Adrenal gland (tissue), 12 donors: ENCODE results near the gene RXRB. TPM values are rescaled to one million over a fixed set of nuclear protein-coding genes. Genes with fewer than 3 reads are reported as not detected.

ENCODE experiments used
- DNase-seq, 7 donors: peaks; one replicate each; pipeline ENCODE4 v3.0.0-alpha.2; 2019 to 2020
- H3K27ac ChIP-seq, 5 donors: fragments of 200-600 bp; sonication (generic) in 4 of 5; 1 replicate in 3 of 5; 2 replicates in 2 of 5; pipeline versions ENCODE4 v1.5.1 to v1.8.0; 2016 to 2020; ENCODE audit warnings: mild to moderate bottlenecking in 1 of 5
- H3K27me3 ChIP-seq: fragments of 200-600 bp; 2 replicates; pipeline ENCODE4 v1.8.0; 2021
- H3K36me3 ChIP-seq, 2 donors: fragments of 200-600 bp; replicated peaks in 1 of 2; 1 replicate in 1 of 2; 2 replicates in 1 of 2; pipeline versions ENCODE4 v1.5.1 to v1.8.0; 2018 to 2022
- H3K4me1 ChIP-seq, 2 donors: fragments of 200-600 bp; replicated peaks in 1 of 2; 1 replicate in 1 of 2; 2 replicates in 1 of 2; pipeline versions ENCODE4 v1.5.1 to v1.8.0; 2018 to 2021
- H3K4me3 ChIP-seq, 4 donors: fragments of 200-600 bp; sonication (generic) in 3 of 4; one replicate each; pipeline ENCODE4 v1.5.1; 2016 to 2018
- H3K9me3 ChIP-seq, 3 donors: fragments of 200-600 bp; sonication (generic) in 1 of 3; replicated peaks in 1 of 3; 1 replicate in 2 of 3; 2 replicates in 1 of 3; pipeline versions ENCODE4 v1.5.1 to v1.8.0; 2016 to 2021
- POLR2A ChIP-seq, 2 donors: fragments of 450-650 bp; IDR thresholded peaks; one replicate each; pipeline ENCODE4 v1.6.1; 2017; ENCODE audit warnings: antibody characterized with exemption in 2 of 2, mild to moderate bottlenecking in 2 of 2, moderate library complexity in 1 of 2
- WGBS, 4 donors: extraction: QIAGEN DNeasy Blood & Tissue Kit in 2 of 4; methylation state at CpG; one replicate each; pipeline versions ENCODE4 v1.1.5 to v1.1.7; 2013 to 2017; 5-methylcytosine and 5-hydroxymethylcytosine counted together
- intact Hi-C, 2 donors: fragments of 100-400 bp; cut with DNase I; formaldehyde crosslinking; loops; one replicate each; pipeline versions ENCODE4 v1.14.1 to v1.15.0; 2022 to 2023
- polyA plus RNA-seq, 3 donors: library from polyadenylated mRNA; stranded (reverse); fragments of 200-250 nt in 2 of 3; fragments of 350-450 nt in 1 of 3; fragmentation: Illumina TruSeq in 1 of 3; extraction: RNeasy Lipid Tissue Mini Kit (QIAGEN cat#74804) in 1 of 3; gene quantifications; one replicate each; pipeline ENCODE4 v1.2.3, GENCODE V29; 2013 to 2014
- total RNA-seq, 9 donors: library from RNA; depleted of rRNA in 4 of 9; stranded (reverse); fragments of >200 nt in 4 of 9; fragments of 120-200 nt in 1 of 9; fragmentation: NEBNext Ultra II Directional in 1 of 9; extraction: Animal tissue kit (Norgen Biotek cat#: 25700) in 1 of 9; gene quantifications; one replicate each; pipeline versions ENCODE4 v1.1.0 to v1.2.4, GENCODE V29; 2013 to 2023
- TF ChIP-seq, protein P1 (sequence below), 6 experiments: fragments of 450-650 bp in 4 of 6; fragments of 200-600 bp in 2 of 6; sonication (generic) in 1 of 6; IDR thresholded peaks; 1 replicate in 5 of 6; 2 replicates in 1 of 6; pipeline versions ENCODE4 v1.5.1 to v1.8.0; 2016 to 2021; ENCODE audit warnings: antibody characterized with exemption in 6 of 6, mild to moderate bottlenecking in 2 of 6, moderate library complexity in 1 of 6
- donor health status: healthy with polysubstance abuse.
- donor health status: Bipolar disorder and iron deficiency.
- donor health status: DM: yes; HTN: yes; CAD: no.
- donor health status: DM: no; HTN: no; CAD: no.
- donor health status: DM: no; HTN: no; CAD: no.
- donor health status: DM: yes; HTN: yes; CAD: no.

RXRB gene
- total and polyA plus RNA-seq, 12 donors = 15.8 to 75.9 (median 33.2) TPM

- intact Hi-C loops = loop anchor here (5.0 kb wide), 1 partner anchor 33 kb away; no protein-coding TSS in a partner anchor
- no peak overlapping the region for H3K27ac ChIP-seq
- H3K27me3 ChIP-seq = peaks cover 13% of the 10 kb centered on the region
- no peak for TF ChIP-seq POLR2A (IDR thresholded peaks at IDR 0.05)
- TF ChIP-seq, protein P1, sequence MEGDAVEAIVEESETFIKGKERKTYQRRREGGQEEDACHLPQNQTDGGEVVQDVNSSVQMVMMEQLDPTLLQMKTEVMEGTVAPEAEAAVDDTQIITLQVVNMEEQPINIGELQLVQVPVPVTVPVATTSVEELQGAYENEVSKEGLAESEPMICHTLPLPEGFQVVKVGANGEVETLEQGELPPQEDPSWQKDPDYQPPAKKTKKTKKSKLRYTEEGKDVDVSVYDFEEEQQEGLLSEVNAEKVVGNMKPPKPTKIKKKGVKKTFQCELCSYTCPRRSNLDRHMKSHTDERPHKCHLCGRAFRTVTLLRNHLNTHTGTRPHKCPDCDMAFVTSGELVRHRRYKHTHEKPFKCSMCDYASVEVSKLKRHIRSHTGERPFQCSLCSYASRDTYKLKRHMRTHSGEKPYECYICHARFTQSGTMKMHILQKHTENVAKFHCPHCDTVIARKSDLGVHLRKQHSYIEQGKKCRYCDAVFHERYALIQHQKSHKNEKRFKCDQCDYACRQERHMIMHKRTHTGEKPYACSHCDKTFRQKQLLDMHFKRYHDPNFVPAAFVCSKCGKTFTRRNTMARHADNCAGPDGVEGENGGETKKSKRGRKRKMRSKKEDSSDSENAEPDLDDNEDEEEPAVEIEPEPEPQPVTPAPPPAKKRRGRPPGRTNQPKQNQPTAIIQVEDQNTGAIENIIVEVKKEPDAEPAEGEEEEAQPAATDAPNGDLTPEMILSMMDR (IDR thresholded peaks at IDR 0.05) = no peak
- no peaks in the 10 kb centered on the region for H3K9me3 ChIP-seq
- 78 to 80% (median 79%) methylated on average over 14 to 15 of the region's 15 CpGs for WGBS, 4 donors
- H3K4me3 ChIP-seq = no peak overlapping the region
- H3K36me3 ChIP-seq = peaks cover 0 to 33% of the 10 kb centered on the region in 2 donors
- peaks cover 24 to 38% of the 10 kb centered on the region in 2 donors for H3K4me1 ChIP-seq
- peak in 5 of 7 donors; percentile 50 to 69 (median 56) for DNase-seq
Observed at GRCh38 chr6:33195304-33196165, 4.9 kb downstream of the RXRB start.

GRCh38 chr6:33194431-33194979 is 6.0 kb downstream of the RXRB start:
- Histone ChIP-seq H3K36me3 (peaks cover 0 to 33% of the 10 kb centered on the region in 2 donors), H3K27ac (no peak overlapping the region), H3K4me3 (no peak overlapping the region), H3K4me1 (peaks cover 23 to 37% of the 10 kb centered on the region in 2 donors), H3K27me3 (peaks cover 13% of the 10 kb centered on the region), H3K9me3 (no peaks in the 10 kb centered on the region)
- 77 to 100% (median 85%) methylated on average over 5 to 8 of the region's 8 CpGs for WGBS, 4 donors
- DNase-seq = peak in 1 of 7 donors; percentile 55
- TF ChIP-seq, protein P1 (IDR thresholded peaks at IDR 0.05) = no peak
- TF ChIP-seq POLR2A (IDR thresholded peaks at IDR 0.05) = no peak
- intact Hi-C loops = no loop called here

- 59 to 70% (median 65%) methylated on average over 6 of the region's 6 CpGs for WGBS, 4 donors
- no peak for DNase-seq
- Histone ChIP-seq H3K27me3 (peaks cover 13% of the 10 kb centered on the region), H3K36me3 (peaks cover 0 to 33% of the 10 kb centered on the region in 2 donors), H3K27ac (no peak overlapping the region), H3K4me1 (peaks cover 16 to 28% of the 10 kb centered on the region in 2 donors), H3K4me3 (peak overlapping the region in 1 of 4 donors; percentile 44), H3K9me3 (no peaks in the 10 kb centered on the region)
- TF ChIP-seq POLR2A (IDR thresholded peaks at IDR 0.05) = no peak
- TF ChIP-seq, protein P1 (IDR thresholded peaks at IDR 0.05) = no peak
- intact Hi-C loops = no loop called here
Observed at GRCh38 chr6:33193619-33194018, 6.8 kb downstream of the RXRB start.
